HL-60 (cell line): Measurements from ENCODE around the gene C17orf67.

ENCODE experiments used
- DNase-seq, 2 experiments: peaks; one replicate each; pipeline ENCODE4 v3.0.0-alpha.2; 2010 to 2020; ENCODE audit warnings: low read depth in 1 of 2, low spot score in 1 of 2
- H3K27ac ChIP-seq: fragments of 250-450 bp; sonication (Bioruptor Pico); replicated peaks from 2 replicates; pipeline ENCODE4 v1.5.1; 2020; ENCODE audit warnings: mild to moderate bottlenecking, moderate library complexity
- H3K27me3 ChIP-seq: fragments of 250-450 bp; sonication (Bioruptor Pico); 2 replicates; pipeline ENCODE4 v1.5.1; 2021; ENCODE audit warnings: mild to moderate bottlenecking, moderate library complexity; ENCODE audit not compliant: insufficient read depth, poor library complexity, severe bottlenecking
- H3K4me3 ChIP-seq: replicated peaks from 2 replicates; pipeline ENCODE4 v1.5.1; 2011; ENCODE audit warnings: mild to moderate bottlenecking, control low read depth, low read length; ENCODE audit not compliant: insufficient read depth
- CTCF ChIP-seq: IDR thresholded peaks from one replicate; pipeline ENCODE4 v1.5.1; 2011; ENCODE audit warnings: low read length, control low read depth, inconsistent platforms; ENCODE audit not compliant: insufficient read depth
- GABPA ChIP-seq: IDR thresholded peaks from 2 replicates; pipeline ENCODE4 v1.6.1; 2012; ENCODE audit warnings: low read depth
- POLR2AphosphoS5 ChIP-seq: IDR thresholded peaks from 2 replicates; pipeline ENCODE4 v1.6.1; 2012; ENCODE audit warnings: low read depth
- SPI1 ChIP-seq: IDR thresholded peaks from 2 replicates; pipeline ENCODE4 v1.6.1; 2012; ENCODE audit warnings: low read depth, mild to moderate bottlenecking, borderline replicate concordance
- TF ChIP-seq, protein P1 (sequence below): IDR thresholded peaks from 2 replicates; pipeline ENCODE4 v1.6.1; 2012; ENCODE audit warnings: low read depth; ENCODE audit not compliant: insufficient replicate concordance

Gene C17orf67

GRCh38 chr17:56808503-56808902 is 25.2 kb downstream of the C17orf67 start:
- no peak for DNase-seq
- Histone ChIP-seq H3K27ac (no peak overlapping the region), H3K4me3 (no peak overlapping the region), H3K27me3 (no peaks in the 10 kb centered on the region)
- no peak for TF ChIP-seq SPI1
- TF ChIP-seq POLR2AphosphoS5, result no peak
- TF ChIP-seq GABPA, result no peak
- TF ChIP-seq, protein P1, sequence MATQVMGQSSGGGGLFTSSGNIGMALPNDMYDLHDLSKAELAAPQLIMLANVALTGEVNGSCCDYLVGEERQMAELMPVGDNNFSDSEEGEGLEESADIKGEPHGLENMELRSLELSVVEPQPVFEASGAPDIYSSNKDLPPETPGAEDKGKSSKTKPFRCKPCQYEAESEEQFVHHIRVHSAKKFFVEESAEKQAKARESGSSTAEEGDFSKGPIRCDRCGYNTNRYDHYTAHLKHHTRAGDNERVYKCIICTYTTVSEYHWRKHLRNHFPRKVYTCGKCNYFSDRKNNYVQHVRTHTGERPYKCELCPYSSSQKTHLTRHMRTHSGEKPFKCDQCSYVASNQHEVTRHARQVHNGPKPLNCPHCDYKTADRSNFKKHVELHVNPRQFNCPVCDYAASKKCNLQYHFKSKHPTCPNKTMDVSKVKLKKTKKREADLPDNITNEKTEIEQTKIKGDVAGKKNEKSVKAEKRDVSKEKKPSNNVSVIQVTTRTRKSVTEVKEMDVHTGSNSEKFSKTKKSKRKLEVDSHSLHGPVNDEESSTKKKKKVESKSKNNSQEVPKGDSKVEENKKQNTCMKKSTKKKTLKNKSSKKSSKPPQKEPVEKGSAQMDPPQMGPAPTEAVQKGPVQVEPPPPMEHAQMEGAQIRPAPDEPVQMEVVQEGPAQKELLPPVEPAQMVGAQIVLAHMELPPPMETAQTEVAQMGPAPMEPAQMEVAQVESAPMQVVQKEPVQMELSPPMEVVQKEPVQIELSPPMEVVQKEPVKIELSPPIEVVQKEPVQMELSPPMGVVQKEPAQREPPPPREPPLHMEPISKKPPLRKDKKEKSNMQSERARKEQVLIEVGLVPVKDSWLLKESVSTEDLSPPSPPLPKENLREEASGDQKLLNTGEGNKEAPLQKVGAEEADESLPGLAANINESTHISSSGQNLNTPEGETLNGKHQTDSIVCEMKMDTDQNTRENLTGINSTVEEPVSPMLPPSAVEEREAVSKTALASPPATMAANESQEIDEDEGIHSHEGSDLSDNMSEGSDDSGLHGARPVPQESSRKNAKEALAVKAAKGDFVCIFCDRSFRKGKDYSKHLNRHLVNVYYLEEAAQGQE, result no peak
- TF ChIP-seq CTCF, result no peak

DNA sequence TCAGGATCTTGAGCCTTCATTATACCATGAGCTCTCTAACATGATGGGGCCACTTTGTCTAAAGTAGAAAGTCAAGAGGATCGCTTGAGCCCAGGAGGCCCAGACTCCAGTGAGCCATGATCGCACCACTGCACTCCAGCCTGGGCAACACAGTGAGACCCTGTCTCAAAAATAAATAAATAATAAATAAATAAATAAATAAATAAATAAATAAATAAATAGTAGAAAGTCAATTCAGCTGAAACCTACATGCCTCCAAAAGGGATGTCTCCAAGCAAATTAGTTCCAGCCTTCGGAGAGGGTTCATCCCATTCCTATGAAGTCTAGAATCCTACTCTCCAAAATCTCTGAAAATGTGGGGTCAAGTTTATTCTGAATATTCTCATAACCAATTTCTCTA is 26.0 kb downstream of the C17orf67 start:
- H3K27me3 ChIP-seq, result no peaks in the 10 kb centered on the region
- no peak overlapping the region for H3K4me3 ChIP-seq
- DNase-seq, result no peak
- no peak overlapping the region for H3K27ac ChIP-seq
- TF ChIP-seq SPI1 (no peak), CTCF (no peak), POLR2AphosphoS5 (no peak), GABPA (no peak)
- TF ChIP-seq, protein P1, result no peak

DNA sequence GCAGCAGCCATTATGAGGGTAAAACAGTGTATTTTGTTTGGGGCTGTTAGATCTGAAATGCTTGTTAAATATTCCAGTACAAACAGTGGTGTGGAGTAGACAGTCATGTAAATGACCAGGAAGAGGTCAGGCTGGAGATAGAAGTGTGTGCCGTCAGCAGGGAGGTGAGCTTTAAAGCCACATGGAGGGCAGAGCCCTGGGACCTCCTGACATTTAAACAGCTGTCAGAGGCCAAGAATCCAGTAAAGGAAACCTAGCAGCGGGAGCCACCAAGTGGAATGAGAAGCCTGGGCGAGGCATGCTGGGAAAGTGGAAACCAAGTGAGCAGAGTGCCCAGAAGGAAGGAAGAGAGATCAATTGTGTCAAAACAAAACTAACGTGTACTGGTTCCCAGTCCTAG is 26.8 kb downstream of the C17orf67 start:
- Histone ChIP-seq H3K27me3 (no peaks in the 10 kb centered on the region), H3K27ac (no peak overlapping the region), H3K4me3 (no peak overlapping the region)
- DNase-seq, result no peak
- TF ChIP-seq GABPA (no peak), SPI1 (no peak), POLR2AphosphoS5 (no peak), CTCF (no peak)
- TF ChIP-seq, protein P1, result no peak
